Nephron (organoid): ENCODE results near the gene SHISAL1.

ENCODE experiments used
- H3K27ac Mint-ChIP-seq, 3 experiments: 2 replicates each; pipeline ENCODE4 v1.8.0; 2020; ENCODE audit warnings: mixed read lengths in 3 of 3, mild to moderate bottlenecking in 2 of 3, moderate library complexity in 1 of 3
- H3K27me3 Mint-ChIP-seq: 2 replicates; pipeline ENCODE4 v1.8.0; 2021; ENCODE audit warnings: low read depth, mild to moderate bottlenecking, moderate library complexity, mixed read lengths
- H3K36me3 Mint-ChIP-seq: 2 replicates; pipeline ENCODE4 v1.8.0; 2020; ENCODE audit warnings: low read depth, mixed read lengths
- H3K4me1 Mint-ChIP-seq: 2 replicates; pipeline ENCODE4 v1.8.0; 2020; ENCODE audit warnings: mixed read lengths
- H3K4me3 Mint-ChIP-seq, 3 experiments: 2 replicates each; pipeline ENCODE4 v1.8.0; 2020; ENCODE audit warnings: mild to moderate bottlenecking in 3 of 3, mixed read lengths in 3 of 3, moderate library complexity in 2 of 3
- H3K9me3 Mint-ChIP-seq: 2 replicates; pipeline ENCODE4 v1.8.0; 2020; ENCODE audit warnings: mixed read lengths
- CTCF ChIP-seq, 3 experiments: fragments of 200-600 bp; sonication (generic); IDR thresholded peaks; one replicate each; pipeline ENCODE4 v1.5.0; 2021; ENCODE audit warnings: antibody characterized with exemption in 3 of 3; ENCODE audit not compliant: unreplicated experiment in 3 of 3

Gene SHISAL1

GRCh38 chr22:44291674-44292360, 20.9 kb downstream of the SHISAL1 start:
- TF ChIP-seq CTCF (IDR thresholded peaks at IDR 0.05; ENCODE audit: unreplicated experiment in 3 of 3): no peak
- Mint-ChIP-seq H3K36me3 (peaks cover 7% of the 10 kb centered on the region), H3K4me3 (no peak overlapping the region), H3K9me3 (peaks cover 11% of the 10 kb centered on the region), H3K4me1 (peaks cover 25% of the 10 kb centered on the region), H3K27ac (peak overlapping the region in 1 of 3 experiments; percentile 65), H3K27me3 (peaks cover 6% of the 10 kb centered on the region)

- TF ChIP-seq CTCF (IDR thresholded peaks at IDR 0.05; ENCODE audit: unreplicated experiment in 3 of 3): no peak
- H3K4me3 Mint-ChIP-seq: no peak overlapping the region
- H3K4me1 Mint-ChIP-seq: peaks cover 25% of the 10 kb centered on the region
- peaks cover 11% of the 10 kb centered on the region for H3K9me3 Mint-ChIP-seq
- peaks cover 7% of the 10 kb centered on the region for H3K36me3 Mint-ChIP-seq
- H3K27me3 Mint-ChIP-seq: peaks cover 10% of the 10 kb centered on the region
- no peak overlapping the region for H3K27ac Mint-ChIP-seq
Observed at GRCh38 chr22:44291265-44291664, 21.5 kb downstream of the SHISAL1 start.

GRCh38 chr22:44289414-44290171, 23.2 kb downstream of the SHISAL1 start:
- peak overlapping the region in 2 of 3 experiments; percentile 2 to 4 for H3K4me3 Mint-ChIP-seq
- H3K27me3 Mint-ChIP-seq: peaks cover 13% of the 10 kb centered on the region
- H3K9me3 Mint-ChIP-seq: peaks cover 8% of the 10 kb centered on the region
- TF ChIP-seq CTCF (IDR thresholded peaks at IDR 0.05; ENCODE audit: unreplicated experiment in 3 of 3): no peak
- H3K27ac Mint-ChIP-seq: peak overlapping the region; percentile 71 to 81 (median 73)
- H3K4me1 Mint-ChIP-seq: peaks cover 32% of the 10 kb centered on the region
- H3K36me3 Mint-ChIP-seq: peaks cover 4% of the 10 kb centered on the region

- H3K27ac Mint-ChIP-seq: peak overlapping the region; percentile 71 to 81 (median 73)
- peaks cover 33% of the 10 kb centered on the region for H3K4me1 Mint-ChIP-seq
- TF ChIP-seq CTCF (IDR thresholded peaks at IDR 0.05; ENCODE audit: unreplicated experiment in 3 of 3): no peak
- H3K36me3 Mint-ChIP-seq: peaks cover 1% of the 10 kb centered on the region
- peaks cover 1% of the 10 kb centered on the region for H3K9me3 Mint-ChIP-seq
- H3K27me3 Mint-ChIP-seq: peaks cover 13% of the 10 kb centered on the region
- H3K4me3 Mint-ChIP-seq: no peak overlapping the region
Observed at GRCh38 chr22:44288913-44289312, 23.8 kb downstream of the SHISAL1 start.

GRCh38 chr22:44287741-44288140, 25.0 kb downstream of the SHISAL1 start:
- H3K27ac Mint-ChIP-seq: peak overlapping the region in 1 of 3 experiments; percentile 44
- no peaks in the 10 kb centered on the region for H3K9me3 Mint-ChIP-seq
- peaks cover 20% of the 10 kb centered on the region for H3K27me3 Mint-ChIP-seq
- peaks cover 30% of the 10 kb centered on the region for H3K4me1 Mint-ChIP-seq
- H3K4me3 Mint-ChIP-seq: no peak overlapping the region
- TF ChIP-seq CTCF (IDR thresholded peaks at IDR 0.05; ENCODE audit: unreplicated experiment in 3 of 3): no peak
- H3K36me3 Mint-ChIP-seq: no peaks in the 10 kb centered on the region
